Activated CD4-positive, alpha-beta T cell treated with anti-CD3 and anti-CD28 coated beads, Interleukin-2, amount 50 U/mL, for 1 hour (primary cell): Measurements from ENCODE around the gene VPS35.

Source experiments
- DNase-seq: peaks from one replicate; pipeline ENCODE4 v3.0.0-alpha.2; 2020

The VPS35 gene

DNA sequence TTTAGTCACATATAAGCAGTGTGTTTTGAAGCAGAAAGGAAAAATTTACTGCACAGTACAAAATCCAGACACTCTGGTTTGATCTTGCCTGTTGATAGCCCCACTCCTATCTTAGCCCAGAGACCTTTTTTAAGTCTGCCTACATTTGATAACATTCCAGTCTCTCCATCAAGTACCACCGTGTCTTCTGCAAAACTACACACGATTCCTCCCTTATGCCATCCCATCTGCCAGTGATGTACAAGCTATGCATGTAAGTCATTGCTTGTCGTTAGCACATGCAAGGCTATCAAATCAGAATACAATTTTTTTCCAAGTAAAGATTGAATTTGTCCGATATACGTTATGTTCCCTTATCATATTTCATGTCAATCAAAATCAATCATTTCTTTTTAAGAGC is 82.7 kb downstream of the VPS35 start:
- DNase-seq = no peak
